Measurements from ENCODE around the gene BAZ1B. TPM values are rescaled to one million over a fixed set of nuclear protein-coding genes. Genes with fewer than 3 reads are reported as not detected.

The BAZ1B gene
- total RNA-seq, 1 experiment from 2014 or later: 127 TPM

GRCh38 chr7:73435471-73436009 is 86.6 kb downstream of the BAZ1B start:
- no peaks in the 10 kb centered on the region for H3K9me3 ChIP-seq (ENCODE audit: low read depth, low read length, poor library complexity, severe bottlenecking)
- H3K4me1 ChIP-seq (ENCODE audit: insufficient read depth, low read length, poor library complexity, severe bottlenecking): peaks cover 8% of the 10 kb centered on the region
- CTCF ChIA-PET: interaction anchor here (1.2 kb wide), 1 partner anchor 112 kb away, joined by 3 read pairs; no protein-coding TSS in a partner anchor
- POLR2A ChIA-PET (ENCODE audit: low non-redundant PET): no interaction called here
- H3K4me3 ChIP-seq (ENCODE audit: low read depth, low read length, poor library complexity, severe bottlenecking): no peak overlapping the region
- DNase-seq (ENCODE audit: low spot score): no peak
- peaks cover 14% of the 10 kb centered on the region for H3K36me3 ChIP-seq (ENCODE audit: insufficient read depth, low read length, poor library complexity, severe bottlenecking)
- H3K27ac ChIP-seq (ENCODE audit: low read depth, low read length, poor library complexity, severe bottlenecking): no peak overlapping the region
- no peaks in the 10 kb centered on the region for H3K27me3 ChIP-seq (replicated peaks; ENCODE audit: insufficient read depth, low read depth, low read length, poor library complexity)
- no peak for TF ChIP-seq EZH2 (IDR thresholded peaks at IDR 0.05; ENCODE audit: borderline replicate concordance, low read depth, low read length, poor library complexity, severe bottlenecking)
- no peak for TF ChIP-seq CTCF (conservative IDR thresholded peaks at IDR 0.05; ENCODE audit: low read depth, low read length)
- intact Hi-C loops (cut with micrococcal nuclease; ENCODE audit: unreplicated experiment): no loop called here
- no TSS peak for BruUV-seq (replicated peaks)

GRCh38 chr7:73434701-73435069 is 87.4 kb downstream of the BAZ1B start:
- H3K27ac ChIP-seq (ENCODE audit: low read depth, low read length, poor library complexity, severe bottlenecking): no peak overlapping the region
- H3K36me3 ChIP-seq (ENCODE audit: insufficient read depth, low read length, poor library complexity, severe bottlenecking): peaks cover 5% of the 10 kb centered on the region
- intact Hi-C loops (cut with micrococcal nuclease; ENCODE audit: unreplicated experiment): no loop called here
- ChIA-PET CTCF (no interaction called here), POLR2A (ENCODE audit: low non-redundant PET) (no interaction called here)
- no TSS peak for BruUV-seq (replicated peaks)
- DNase-seq (ENCODE audit: low spot score): no peak
- peaks cover 8% of the 10 kb centered on the region for H3K4me1 ChIP-seq (ENCODE audit: insufficient read depth, low read length, poor library complexity, severe bottlenecking)
- no peaks in the 10 kb centered on the region for H3K9me3 ChIP-seq (ENCODE audit: low read depth, low read length, poor library complexity, severe bottlenecking)
- no peak overlapping the region for H3K4me3 ChIP-seq (ENCODE audit: low read depth, low read length, poor library complexity, severe bottlenecking)
- TF ChIP-seq EZH2 (IDR thresholded peaks at IDR 0.05; ENCODE audit: borderline replicate concordance, low read depth, low read length, poor library complexity, severe bottlenecking) (no peak), CTCF (conservative IDR thresholded peaks at IDR 0.05; ENCODE audit: low read depth, low read length) (no peak)
- no peaks in the 10 kb centered on the region for H3K27me3 ChIP-seq (replicated peaks; ENCODE audit: insufficient read depth, low read depth, low read length, poor library complexity)

- no TSS peak for BruUV-seq (replicated peaks)
- H3K4me3 ChIP-seq (ENCODE audit: low read depth, low read length, poor library complexity, severe bottlenecking): peak overlapping the region; percentile 43
- no peaks in the 10 kb centered on the region for H3K27me3 ChIP-seq (replicated peaks; ENCODE audit: insufficient read depth, low read depth, low read length, poor library complexity)
- POLR2A ChIA-PET (ENCODE audit: low non-redundant PET): no interaction called here
- TF ChIP-seq EZH2 (IDR thresholded peaks at IDR 0.05; ENCODE audit: borderline replicate concordance, low read depth, low read length, poor library complexity, severe bottlenecking) (no peak), CTCF (conservative IDR thresholded peaks at IDR 0.05; ENCODE audit: low read depth, low read length) (no peak)
- H3K4me1 ChIP-seq (ENCODE audit: insufficient read depth, low read length, poor library complexity, severe bottlenecking): peaks cover 8% of the 10 kb centered on the region
- no peak overlapping the region for H3K27ac ChIP-seq (ENCODE audit: low read depth, low read length, poor library complexity, severe bottlenecking)
- H3K9me3 ChIP-seq (ENCODE audit: low read depth, low read length, poor library complexity, severe bottlenecking): no peaks in the 10 kb centered on the region
- no peak for DNase-seq (ENCODE audit: low spot score)
- intact Hi-C loops (cut with micrococcal nuclease; ENCODE audit: unreplicated experiment): no loop called here
- CTCF ChIA-PET: no interaction called here
- no peaks in the 10 kb centered on the region for H3K36me3 ChIP-seq (ENCODE audit: insufficient read depth, low read length, poor library complexity, severe bottlenecking)
These were observed 88.0 kb downstream of the BAZ1B start for GRCh38 chr7:73433924-73434700.

All from A673 (cell line).